ENCODE measurements around the gene DIS3L2. TPM values are rescaled to one million over a fixed set of nuclear protein-coding genes. Genes with fewer than 3 reads are reported as not detected.

Gene DIS3L2
- total RNA-seq, 2 donors from 2014 or later, result 19.6 to 22.1 TPM

DNA sequence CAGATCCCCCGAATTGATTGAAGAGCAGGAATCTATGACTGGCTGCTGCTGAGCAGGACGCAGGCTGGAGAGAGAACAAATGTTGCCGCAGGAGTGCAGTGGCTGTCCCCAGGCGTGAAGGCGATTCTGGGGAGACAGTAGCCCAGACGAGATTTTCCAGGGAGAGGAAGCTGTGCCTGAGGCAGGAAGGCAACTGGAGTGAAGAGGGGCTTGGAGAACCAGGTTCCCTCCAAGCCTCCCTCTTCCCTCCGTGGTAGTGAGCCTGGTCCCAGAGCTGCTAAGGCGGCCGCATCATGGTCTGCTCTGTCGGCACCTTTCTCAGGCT lies 34.0 kb upstream of the DIS3L2 start:
- no peak overlapping the region for H3K27ac ChIP-seq
- no peak overlapping the region for H3K4me3 ChIP-seq
- TF ChIP-seq, protein P1, sequence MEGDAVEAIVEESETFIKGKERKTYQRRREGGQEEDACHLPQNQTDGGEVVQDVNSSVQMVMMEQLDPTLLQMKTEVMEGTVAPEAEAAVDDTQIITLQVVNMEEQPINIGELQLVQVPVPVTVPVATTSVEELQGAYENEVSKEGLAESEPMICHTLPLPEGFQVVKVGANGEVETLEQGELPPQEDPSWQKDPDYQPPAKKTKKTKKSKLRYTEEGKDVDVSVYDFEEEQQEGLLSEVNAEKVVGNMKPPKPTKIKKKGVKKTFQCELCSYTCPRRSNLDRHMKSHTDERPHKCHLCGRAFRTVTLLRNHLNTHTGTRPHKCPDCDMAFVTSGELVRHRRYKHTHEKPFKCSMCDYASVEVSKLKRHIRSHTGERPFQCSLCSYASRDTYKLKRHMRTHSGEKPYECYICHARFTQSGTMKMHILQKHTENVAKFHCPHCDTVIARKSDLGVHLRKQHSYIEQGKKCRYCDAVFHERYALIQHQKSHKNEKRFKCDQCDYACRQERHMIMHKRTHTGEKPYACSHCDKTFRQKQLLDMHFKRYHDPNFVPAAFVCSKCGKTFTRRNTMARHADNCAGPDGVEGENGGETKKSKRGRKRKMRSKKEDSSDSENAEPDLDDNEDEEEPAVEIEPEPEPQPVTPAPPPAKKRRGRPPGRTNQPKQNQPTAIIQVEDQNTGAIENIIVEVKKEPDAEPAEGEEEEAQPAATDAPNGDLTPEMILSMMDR (IDR thresholded peaks at IDR 0.05), result no peak
- peaks cover 0 to 29% of the 10 kb centered on the region in 2 donors for H3K4me1 ChIP-seq
- peaks cover 8 to 12% of the 10 kb centered on the region in 2 donors for H3K27me3 ChIP-seq
- H3K36me3 ChIP-seq, result no peaks in the 10 kb centered on the region
- H3K9me3 ChIP-seq, result no peaks in the 10 kb centered on the region
- DNase-seq (ENCODE audit: low spot score), result no peak

DNA sequence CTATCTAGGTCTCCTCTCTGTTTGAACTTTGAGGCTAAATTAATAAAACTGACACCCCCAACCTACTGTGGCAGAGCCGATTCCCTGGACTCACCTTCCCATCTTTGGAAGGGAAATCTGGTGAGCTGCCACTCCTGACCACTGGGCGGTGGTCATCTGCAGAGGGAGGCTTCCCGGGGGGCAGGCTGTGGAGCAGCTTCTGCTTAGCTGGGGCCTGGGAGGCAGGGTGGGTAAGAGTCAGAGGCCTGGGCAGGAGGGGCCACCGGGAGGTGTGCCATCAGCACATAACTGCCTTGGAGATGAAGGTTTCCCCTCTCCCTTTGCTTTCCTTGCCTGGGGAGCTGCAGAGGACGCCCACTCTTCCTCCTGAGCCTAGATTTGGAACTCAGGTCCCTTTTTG lies 33.0 kb upstream of the DIS3L2 start:
- no peaks in the 10 kb centered on the region for H3K36me3 ChIP-seq
- H3K27ac ChIP-seq, result no peak overlapping the region
- peak; percentile 32 for DNase-seq (ENCODE audit: low spot score)
- H3K27me3 ChIP-seq, result peaks cover 8 to 12% of the 10 kb centered on the region in 2 donors
- no peak overlapping the region for H3K4me3 ChIP-seq
- H3K4me1 ChIP-seq, result peaks cover 0 to 29% of the 10 kb centered on the region in 2 donors
- no peaks in the 10 kb centered on the region for H3K9me3 ChIP-seq
- TF ChIP-seq, protein P1 (IDR thresholded peaks at IDR 0.05), result no peak

DNA sequence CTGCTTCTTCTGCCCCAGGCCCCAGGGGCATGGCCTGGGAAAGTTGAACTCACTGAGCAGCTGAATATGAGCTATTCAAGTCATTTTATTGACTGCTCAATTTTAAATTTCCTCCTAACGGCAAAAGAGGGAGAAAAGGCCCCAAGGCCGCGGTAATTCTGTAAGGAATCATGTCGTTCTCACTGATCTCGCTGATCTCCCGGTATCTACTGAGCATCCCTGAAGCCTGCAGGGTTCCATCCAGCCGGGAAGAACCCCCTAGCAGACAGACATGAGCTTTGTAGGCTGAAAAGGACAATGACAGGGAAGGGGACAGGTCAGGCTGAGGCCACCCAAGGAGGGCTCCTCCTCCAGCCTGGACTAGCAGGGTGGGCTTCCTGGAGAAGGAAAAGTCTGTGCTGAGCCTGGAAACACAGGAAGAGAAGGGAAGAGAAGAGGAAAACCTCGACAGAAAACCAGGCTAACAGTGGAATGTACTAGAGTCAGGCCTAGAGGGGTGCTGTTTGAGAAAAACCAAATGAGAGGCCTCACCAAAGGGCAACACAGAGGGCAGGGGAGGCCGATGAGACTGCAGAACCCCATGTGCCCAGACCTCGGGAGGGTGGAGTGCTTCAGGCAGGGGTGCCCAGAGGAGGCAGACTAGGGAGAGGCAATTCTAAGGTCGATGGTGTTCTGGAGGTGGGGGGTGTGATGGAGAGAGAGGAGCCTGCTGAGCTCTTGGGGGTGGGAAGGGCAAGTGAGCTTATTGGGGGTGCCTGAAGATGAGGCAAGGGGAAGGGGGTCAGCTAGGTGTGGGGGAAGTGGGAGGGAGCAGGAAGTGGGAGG lies 32.4 kb upstream of the DIS3L2 start:
- Histone ChIP-seq H3K4me1 (peaks cover 0 to 29% of the 10 kb centered on the region in 2 donors), H3K36me3 (no peaks in the 10 kb centered on the region), H3K9me3 (no peaks in the 10 kb centered on the region), H3K27me3 (peaks cover 8 to 12% of the 10 kb centered on the region in 2 donors), H3K27ac (no peak overlapping the region), H3K4me3 (no peak overlapping the region)
- peak; percentile 44 for DNase-seq (ENCODE audit: low spot score)
- TF ChIP-seq, protein P1 (IDR thresholded peaks at IDR 0.05), result no peak

GRCh38 chr2:231929961-231930592 lies 31.4 kb upstream of the DIS3L2 start:
- H3K4me1 ChIP-seq, result peaks cover 0 to 26% of the 10 kb centered on the region in 2 donors
- H3K36me3 ChIP-seq, result no peaks in the 10 kb centered on the region
- peaks cover 6 to 8% of the 10 kb centered on the region in 2 donors for H3K27me3 ChIP-seq
- peak; percentile 56 for DNase-seq (ENCODE audit: low spot score)
- TF ChIP-seq, protein P1 (IDR thresholded peaks at IDR 0.05), result peak in 1 of 2 donors; percentile 37
- H3K9me3 ChIP-seq, result no peaks in the 10 kb centered on the region
- H3K4me3 ChIP-seq, result no peak overlapping the region
- no peak overlapping the region for H3K27ac ChIP-seq

DNA sequence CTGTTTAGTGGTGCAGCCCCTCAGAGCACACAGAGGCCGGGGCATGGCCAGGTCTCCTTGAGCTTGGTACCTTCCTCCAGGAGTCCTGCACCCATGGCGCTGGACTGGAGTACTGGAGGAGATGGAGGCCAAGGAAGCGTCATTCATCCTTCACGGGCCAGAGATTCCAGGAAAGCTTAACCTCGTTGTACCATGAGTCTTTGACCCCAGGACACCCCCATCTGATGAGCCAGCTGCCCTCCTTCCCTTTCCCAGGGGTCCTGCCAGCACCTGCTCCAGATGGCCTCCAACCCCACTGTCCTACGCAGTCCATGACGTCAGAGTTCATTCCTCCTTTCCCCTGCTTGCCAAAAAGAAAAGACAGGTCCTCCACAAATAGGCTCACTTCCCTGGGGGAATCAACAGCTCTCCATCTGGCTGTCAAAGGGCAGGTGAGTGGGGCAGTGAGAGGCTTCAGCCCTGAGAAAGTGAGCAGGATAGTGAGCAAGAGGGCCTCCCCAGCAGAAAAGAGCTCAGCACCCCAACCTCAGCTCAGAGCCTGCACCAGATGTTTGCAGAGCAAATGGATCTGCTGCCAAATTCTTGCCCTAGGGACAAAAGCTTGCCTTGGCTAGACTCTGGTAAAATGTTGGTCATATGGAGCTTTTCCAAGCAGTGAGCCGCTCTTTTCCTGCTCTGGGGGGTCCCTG lies 30.8 kb upstream of the DIS3L2 start:
- peak overlapping the region in 1 of 2 donors; percentile 53 for H3K27ac ChIP-seq
- peaks cover 0 to 21% of the 10 kb centered on the region in 2 donors for H3K4me1 ChIP-seq
- H3K36me3 ChIP-seq, result no peaks in the 10 kb centered on the region
- no peak overlapping the region for H3K4me3 ChIP-seq
- DNase-seq (ENCODE audit: low spot score), result peak; percentile 57
- no peaks in the 10 kb centered on the region for H3K9me3 ChIP-seq
- H3K27me3 ChIP-seq, result peaks cover 6 to 7% of the 10 kb centered on the region in 2 donors
- TF ChIP-seq, protein P1 (IDR thresholded peaks at IDR 0.05), result no peak
